GM21360 (cell line): Measurements from ENCODE around the gene LYRM2.
"Not testable (repeated sequence)": the region's sequence is repeated elsewhere in the genome, so short reads cannot be mapped to it uniquely, and the experiment has no call there.

Experiments
- ATAC-seq: cut with Tn5 transposase; IDR thresholded peaks from one replicate; pipeline ENCODE4 v1.9.1; 2021; ENCODE audit warnings: mild to moderate bottlenecking, moderate library complexity; ENCODE audit not compliant: unreplicated experiment

Gene LYRM2

DNA sequence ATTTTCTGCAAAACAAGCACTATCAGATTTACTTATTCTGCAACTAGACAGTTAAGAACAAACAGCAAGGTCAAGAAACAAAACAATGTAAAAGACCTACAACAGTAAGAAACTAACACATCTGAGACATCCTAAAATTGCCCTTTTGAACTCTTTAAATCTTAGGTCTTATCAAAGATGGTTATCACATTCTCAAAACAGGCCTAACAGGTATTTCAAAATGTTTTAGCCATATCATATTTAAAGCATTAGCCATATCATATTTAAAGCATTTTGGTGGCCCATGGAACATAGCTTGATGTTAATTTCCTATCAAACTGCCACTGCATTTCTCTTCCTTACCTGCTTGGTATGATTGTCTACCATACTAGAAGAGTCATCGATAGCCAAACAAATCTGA lies 11.1 kb upstream of the LYRM2 start:
- no peak for ATAC-seq

DNA sequence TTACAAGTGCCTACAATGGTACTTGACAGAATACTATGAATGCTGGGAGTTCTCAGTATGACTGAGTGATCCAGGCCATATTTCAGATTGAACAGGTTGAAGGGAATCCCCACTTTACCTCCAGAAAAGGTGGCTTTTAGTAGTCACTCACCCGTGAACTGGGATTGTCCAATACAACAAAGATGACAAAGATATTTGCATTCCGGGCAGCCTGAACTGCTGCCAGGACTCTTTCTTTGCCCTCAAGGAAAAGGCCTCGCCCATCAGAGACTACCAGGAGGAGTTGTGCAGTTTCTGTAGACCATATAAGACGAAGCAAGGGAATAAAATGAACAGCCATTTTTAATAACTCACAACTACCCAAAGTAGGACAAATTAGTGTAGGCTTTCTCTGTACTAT lies 6.3 kb upstream of the LYRM2 start:
- ATAC-seq, result no peak

DNA sequence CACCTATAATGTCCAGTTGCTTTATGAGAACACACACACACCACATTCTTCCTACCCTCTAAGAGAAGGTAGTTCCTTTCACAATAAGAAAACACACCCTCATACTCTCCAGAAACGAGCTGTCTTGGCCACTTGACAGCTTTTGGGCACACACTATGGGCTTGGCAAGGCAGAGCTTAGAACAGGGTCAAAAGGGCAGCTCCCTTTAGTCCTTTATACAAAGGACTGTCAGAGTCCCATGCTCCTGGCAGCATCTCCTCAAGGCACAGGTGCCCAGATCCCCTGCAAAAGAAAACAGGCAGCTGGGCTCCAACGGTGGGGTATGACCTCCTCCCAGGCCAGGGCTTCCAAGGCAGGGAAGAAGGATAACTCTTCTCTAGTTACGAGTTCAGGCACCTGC lies 4.9 kb upstream of the LYRM2 start:
- ATAC-seq, result no peak

DNA sequence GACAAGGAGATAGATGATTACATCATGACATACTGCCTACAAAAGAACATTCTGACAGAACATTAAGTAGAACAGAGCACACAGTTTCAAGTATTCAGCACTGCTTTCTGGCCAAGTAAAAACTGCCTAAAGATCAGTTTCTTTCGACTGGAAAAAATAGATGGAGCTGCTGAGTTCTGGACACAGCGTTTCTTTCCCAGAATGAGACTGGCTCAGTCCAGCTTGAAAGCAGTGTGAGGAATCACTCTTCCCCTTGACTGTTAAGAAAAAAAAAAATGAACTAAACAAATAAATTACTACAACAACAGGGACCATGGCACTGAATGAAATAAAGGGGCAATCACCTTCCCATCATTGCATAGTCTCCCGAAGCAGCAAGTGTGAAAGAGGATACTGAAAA lies 4.4 kb upstream of the LYRM2 start:
- ATAC-seq, result no peak

DNA sequence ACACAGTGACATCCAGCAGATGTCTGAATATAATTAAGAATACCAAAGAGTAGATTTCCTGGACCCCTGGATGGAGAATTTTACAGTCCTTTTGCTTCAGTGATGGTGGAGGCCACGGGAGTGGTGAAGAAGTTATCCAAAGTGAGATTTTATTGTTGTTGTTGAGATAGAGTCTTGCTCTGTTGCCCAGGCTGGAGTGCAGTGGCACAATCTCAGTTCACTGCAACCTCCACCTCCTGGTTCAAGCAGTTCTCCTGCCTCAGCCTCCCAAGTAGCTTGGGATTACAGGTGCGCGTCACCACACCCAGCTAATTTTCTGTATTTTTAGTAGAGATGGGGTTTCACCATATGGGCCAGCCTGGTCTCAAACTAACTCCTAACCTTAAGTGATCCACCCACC lies 3.0 kb upstream of the LYRM2 start:
- not testable (repeated sequence) for ATAC-seq

DNA sequence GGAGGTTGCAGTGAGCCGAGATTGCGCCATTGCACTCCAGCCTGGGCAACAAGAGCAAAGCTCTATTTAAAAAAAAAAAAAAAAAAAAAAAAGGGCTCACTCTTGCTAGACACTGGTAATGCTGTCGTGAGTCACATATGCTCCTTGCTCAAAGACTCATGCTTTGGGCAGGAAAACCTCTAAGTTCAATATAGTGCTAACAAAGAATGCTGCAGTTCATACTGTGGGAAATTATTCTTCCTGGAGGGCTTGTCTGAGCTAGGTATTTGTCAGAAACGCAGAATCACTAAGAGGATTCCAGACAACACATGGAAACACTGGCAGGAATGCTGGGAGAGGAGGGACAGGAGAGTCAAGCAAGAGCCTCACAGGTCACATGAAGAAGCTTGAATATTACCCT lies 2.3 kb upstream of the LYRM2 start:
- no peak for ATAC-seq

DNA sequence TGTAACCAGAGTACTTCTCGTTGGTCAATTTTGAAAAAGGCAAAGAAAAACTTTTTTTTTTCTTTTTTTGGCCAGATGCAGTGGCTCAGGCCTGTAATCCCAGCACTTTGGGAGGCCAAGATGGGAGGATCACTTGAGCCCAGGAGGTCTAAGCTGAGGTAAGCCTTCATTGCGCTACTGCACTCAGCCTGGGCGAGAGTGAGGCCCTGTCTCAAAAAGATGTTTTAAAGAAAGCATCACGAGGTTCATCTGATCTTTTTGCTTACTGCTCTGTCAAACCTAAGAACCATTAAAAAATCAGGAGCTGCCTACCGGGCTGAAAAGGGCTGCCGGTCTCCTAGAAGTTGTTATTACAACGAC lies 607 bp downstream of the LYRM2 start:
- peak; percentile 5 for ATAC-seq

DNA sequence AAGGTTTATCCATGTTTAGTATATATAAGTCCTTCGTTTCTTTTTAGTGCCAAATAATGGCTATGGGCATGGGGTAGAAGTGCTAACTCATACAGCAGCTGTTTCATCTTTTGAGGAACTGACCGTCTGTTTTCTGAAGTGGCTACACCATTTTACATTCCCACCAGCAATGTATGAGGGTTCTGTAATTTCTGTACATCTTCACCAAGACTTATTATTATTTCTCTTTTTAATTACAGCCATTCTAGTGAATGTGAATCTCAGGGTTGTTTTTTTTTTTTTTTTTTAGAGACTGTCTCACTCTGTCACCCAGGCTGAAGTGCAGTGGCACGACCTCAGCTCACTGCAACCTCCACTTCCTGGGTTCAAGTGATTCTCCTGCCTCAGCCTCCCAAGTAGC lies 2.1 kb downstream of the LYRM2 start:
- not testable (repeated sequence) for ATAC-seq

DNA sequence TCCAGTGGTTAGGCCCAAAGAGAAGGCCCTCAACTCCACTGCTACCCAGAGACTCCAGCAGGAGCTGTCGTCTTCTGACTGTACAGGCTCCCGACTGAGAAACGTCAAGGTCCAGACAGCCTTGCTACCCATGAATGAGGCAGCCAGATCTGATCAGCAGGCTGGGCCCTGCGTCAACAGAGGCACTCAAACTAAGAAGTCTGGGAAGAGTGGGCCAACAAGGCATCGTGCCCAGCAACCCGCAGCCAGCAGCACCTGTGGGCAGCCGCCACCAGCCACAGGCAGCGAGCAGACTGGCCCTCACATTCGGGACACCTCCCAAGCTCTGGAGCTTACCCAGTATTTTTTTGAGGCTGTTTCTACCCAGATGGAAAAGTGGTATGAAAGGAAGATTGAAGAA lies 8.1 kb downstream of the LYRM2 start:
- no peak for ATAC-seq

DNA sequence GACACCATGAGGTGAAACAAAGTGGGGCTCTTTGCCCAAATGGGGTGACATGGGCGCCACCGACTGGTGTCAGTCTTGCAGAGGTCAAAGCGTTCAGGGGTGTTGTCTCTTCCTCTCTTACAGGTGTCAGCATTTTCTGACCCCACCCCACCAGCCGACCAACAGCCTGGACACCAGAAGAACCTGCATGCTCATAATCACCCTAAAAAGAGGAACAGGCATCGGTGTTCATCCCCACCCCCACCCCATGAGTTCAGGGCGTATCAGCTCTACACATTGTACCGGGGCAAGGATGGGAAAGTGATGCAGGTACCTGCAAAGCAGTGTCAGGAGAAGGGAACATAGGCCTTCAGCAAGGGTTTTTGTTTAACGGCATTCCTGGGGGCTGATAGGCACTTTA lies 14.8 kb downstream of the LYRM2 start:
- ATAC-seq, result no peak

DNA sequence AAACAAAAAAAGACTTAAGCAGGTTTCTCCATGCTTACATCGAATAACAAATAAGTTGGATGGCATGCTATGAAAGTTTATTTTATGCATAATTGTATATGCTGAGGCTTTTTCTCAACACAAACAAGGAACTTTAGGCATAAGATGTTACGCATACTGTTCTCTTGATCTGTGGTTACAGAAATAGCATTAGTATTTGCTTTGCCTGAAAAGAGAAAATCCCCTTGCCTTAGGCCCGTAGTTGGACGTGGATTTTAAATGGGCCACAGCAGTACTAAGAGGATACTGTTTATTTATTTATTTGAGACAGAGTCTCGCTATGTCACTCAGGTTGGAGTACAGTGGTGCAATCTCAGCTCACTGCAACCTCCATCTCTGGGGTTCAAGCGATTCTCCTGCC lies 19.0 kb downstream of the LYRM2 start:
- no peak for ATAC-seq

DNA sequence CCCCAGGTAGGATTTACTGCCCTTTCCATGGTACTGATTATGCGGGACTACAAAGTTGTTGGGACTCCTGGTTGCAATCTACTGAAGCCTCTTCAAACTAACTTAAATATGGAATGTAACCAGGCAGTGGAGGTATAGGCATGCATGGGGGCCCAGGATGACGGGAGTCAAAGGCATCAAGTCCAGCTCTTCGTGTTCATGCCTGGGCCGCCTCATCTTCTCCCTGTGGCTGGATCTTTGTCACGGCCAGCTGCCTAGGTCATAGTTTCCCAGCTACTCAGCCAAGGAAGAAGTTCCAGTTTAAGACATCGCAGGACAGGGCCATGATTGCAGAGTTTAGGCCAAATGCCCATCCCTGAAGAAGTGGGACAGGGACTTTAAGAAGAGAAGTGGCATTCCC lies 20.5 kb downstream of the LYRM2 start:
- no peak for ATAC-seq

DNA sequence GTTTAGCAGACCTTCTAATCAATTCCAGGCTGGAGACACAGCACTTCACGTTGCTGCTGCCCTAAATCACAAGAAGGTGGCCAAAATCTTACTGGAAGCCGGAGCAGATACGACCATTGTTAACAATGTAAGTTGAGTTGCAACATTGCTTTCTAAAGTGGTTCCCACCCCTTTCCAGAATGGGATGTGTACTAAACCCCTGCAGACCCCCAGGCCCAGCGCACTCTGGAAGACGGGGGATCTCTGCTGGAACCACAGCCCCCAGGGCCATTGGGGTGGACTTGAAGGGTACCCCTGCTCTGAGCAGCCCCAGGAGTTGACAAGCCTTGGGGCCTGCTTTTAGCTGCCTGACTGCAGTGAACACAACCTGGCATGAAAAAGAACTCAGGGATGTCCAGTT lies 22.0 kb downstream of the LYRM2 start:
- ATAC-seq, result no peak

DNA sequence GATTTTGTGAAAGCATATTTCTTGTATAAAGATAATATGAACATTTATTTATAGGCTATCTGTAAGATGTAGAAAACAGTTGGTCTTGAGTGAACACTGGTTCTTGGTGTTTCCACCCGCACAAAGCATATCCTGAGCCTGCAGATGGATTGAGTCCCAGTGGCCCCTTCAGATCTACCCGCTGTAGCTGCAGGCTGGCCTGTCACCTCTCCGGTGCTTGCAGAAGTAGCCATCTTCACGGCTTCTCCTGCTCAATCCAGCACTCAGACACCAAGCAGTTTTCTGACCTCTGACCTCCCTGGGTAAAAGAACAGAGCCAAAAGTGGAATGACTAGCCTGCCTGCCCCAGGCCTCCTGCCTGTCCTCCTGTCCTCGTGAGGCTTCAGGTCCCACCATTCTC lies 22.7 kb downstream of the LYRM2 start:
- ATAC-seq, result no peak

DNA sequence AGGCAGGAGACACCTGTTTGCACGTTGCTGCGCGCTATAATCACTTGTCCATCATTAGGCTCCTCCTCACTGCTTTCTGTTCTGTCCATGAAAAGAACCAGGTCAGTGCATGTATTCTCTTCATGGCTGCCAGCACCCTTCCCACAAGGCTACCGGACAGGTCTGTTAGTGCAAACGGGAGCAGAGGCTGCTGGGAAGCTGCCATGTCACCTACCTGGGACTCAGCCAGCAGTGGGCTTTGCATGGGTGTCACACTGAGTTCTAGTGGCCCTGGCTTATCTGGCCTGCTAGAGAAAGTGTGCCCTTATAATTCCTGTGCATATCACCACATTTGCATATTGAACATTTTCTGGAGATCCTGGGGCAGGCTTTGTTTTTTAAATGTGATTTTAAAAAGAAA lies 24.8 kb downstream of the LYRM2 start:
- no peak for ATAC-seq

DNA sequence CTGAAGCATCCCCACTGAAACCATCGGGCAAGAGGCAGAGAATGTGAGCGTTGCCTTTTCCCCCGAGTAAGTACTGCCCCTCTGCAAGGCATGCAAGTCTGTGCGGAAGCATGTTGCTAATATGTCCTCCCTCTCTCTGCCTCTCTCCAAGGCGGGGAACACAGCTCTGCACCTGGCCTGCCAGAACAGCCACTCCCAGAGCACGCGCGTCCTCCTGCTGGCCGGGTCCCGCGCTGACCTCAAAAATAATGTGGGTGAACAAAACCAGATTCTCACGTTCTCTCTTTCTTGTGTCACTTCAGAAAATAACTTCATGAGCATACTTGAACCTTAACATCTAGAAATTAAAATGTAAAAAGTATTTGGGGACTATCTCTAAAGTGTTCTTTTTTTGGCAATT lies 26.4 kb downstream of the LYRM2 start:
- no peak for ATAC-seq

DNA sequence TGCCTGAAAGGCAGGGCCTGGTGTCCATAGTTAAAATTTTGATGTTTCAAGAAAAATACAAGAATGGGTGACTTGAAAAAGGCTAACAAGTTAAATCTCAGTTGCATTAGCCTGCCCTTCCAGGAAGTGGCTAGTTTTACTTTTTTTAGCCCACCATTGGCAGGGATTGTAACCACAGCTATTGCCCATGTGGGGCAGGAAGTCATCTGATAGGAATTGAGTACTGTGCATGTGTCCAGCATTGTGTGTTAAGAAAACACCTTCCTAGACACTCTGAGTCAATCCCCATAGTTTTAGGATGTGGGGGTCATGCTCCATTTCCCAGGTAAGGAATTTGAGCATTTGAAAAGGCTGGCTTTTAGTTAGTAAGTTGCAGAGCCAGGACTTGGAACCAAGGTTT lies 26.9 kb downstream of the LYRM2 start:
- no peak for ATAC-seq

DNA sequence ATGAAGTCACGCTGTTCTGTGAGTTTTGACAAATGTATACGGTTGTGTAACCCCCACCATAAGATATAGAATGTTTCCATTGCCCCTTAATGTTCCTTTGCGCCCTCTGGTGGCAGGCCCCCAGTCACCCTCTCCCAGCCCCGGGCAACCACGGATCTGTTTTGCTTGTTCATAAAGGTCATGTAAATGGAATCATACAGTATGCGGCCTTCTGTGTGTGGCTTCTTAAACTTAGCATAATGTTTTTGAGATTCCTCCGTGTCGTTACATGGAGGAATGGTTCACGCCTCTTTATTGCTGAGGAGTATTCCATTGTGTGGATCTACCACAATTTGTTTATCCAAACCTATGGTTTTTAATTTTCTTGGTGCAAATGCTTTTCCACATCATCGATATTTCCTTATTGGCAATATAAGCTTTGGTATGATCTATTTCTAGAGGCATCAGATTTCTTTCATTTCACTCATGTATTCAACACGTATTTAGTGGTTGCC lies 28.4 kb downstream of the LYRM2 start:
- ATAC-seq, result no peak

DNA sequence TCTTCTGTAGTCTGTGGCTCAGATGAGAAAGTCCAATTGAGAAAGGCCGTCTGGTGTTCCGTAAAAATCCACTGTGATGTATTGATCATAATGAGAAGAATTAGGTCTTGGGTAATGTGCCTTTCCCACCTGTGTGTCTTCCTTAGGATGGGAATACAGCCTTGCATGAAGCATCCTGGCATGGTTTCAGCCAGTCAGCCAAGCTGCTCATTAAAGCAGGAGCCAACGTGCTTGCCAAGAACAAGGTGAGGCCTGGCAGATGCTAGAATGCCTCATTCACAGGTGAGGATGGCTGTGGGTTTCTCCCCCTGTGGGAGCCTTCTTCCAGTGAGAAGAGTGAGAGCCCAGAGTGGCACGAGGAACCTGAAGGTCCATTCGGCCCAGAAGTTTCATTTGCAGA lies 32.7 kb downstream of the LYRM2 start:
- no peak for ATAC-seq

DNA sequence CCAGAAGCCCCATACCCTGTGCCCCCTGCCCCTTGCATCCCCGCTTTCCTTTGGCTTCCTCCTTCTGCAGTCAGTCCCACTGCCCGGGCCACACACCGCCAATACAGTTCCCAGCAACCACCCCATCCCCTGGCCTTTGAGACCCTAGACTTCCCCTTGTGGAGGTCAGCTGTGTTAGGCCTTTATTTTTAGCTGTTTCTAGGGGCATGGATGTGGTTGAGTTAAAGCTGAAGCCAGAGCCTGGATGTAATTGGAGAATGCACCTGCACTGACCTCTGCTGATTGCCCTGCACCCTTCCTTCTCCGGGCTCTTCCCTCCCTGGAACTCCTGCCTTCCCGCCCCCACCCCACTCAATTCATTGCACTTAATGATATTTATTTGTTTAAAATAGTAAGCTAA lies 33.9 kb downstream of the LYRM2 start:
- ATAC-seq, result no peak

DNA sequence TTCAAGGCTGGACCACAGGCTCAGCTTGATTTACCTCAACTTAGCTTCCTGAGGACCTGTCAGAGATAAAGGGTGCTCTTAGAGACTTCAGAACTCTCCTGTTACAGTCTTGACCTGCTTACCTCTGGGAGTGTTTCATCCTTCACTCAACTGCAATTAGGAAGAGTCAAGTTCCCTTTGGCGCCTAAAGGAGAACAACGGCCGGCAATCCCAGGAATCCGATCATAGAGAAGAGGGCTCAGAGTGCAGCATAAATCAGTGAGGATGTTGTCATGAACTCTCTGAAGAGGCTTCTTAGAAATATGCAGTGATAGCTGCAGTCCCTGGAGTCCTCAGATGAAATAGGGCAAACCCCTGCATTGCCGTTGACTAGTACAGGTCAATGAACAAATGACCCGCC lies 36.4 kb downstream of the LYRM2 start:
- no peak for ATAC-seq

DNA sequence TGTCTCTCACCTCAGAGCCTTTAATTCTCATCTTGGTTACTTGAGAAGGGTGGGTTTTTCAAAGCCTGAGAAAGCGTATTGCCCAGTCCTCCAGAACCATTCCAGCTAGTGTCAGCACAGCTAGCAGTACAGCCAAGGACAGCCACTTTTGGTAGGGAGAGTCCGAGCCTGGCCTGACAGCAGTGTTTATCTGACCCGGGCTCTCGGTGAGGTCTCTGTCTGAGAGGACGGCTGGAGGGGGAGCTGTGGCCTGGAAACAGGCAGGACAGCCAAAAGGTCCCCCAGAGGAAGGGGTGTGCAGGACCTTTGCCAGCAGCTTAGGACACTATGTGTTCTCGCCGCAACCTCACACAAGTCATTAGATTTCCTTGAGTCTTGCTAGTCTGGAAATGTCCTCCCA lies 38.8 kb downstream of the LYRM2 start:
- no peak for ATAC-seq

DNA sequence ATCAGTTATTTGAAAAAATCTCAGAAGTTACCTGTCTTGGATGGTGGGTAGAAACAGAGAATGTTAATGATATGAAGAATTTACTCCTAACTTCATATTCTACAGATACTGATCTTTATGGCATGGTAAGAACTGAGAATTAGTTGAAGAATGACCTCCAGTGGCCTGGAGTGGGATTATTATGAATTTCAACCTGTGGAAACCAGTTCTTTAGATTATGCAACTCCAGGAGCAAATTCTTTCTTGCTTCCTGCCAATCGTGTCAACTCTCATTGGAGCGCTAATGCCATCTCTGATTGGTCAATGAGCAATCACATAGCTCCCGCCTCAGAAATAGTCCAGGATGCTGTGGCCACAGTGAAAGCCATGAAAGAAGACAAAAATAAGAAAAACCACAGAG lies 40.6 kb downstream of the LYRM2 start:
- ATAC-seq, result no peak

DNA sequence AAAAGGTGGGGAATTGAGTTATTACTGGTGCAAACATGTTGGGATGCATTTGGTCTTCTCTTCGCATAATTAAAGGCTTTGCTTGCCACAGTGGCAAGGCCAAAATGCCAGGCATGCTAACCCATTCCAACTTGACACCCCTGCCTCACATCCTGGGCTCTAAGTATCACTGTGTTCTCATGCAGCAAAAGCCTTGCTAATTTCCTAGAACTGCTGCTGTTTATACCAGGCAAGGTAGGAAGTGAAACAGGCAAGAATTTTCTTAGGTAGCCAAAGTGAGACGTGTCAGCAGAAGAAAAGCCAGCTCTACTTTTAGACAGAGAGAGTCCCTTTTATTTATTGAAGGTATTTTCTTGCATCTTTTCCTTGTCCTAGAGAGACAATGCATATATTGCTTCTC lies 41.2 kb downstream of the LYRM2 start:
- ATAC-seq, result no peak
